Naive thymus-derived CD4-positive, alpha-beta T cell (primary cell): ENCODE data around the gene NHLRC2. TPM values are rescaled to one million over a fixed set of nuclear protein-coding genes. Genes with fewer than 3 reads are reported as not detected.

Experiments
- ATAC-seq: fragments of 150-1000 bp; cut with Tn5 transposase; 2 replicates; pipeline ENCODE4 v1.10.0; 2021; ENCODE audit warnings: mild to moderate bottlenecking, moderate library complexity
- CTCF ChIA-PET: fragments of 350-600 bp; sonication (Branson Sonifier 250); formaldehyde crosslinking; loops from one replicate; lab custom pipeline; 2021; ENCODE audit warnings: antibody characterized with exemption; lab: Charles Lee
- POLR2A ChIA-PET: fragments of 350-600 bp; sonication (Branson Sonifier 250); formaldehyde crosslinking; loops from one replicate; lab custom pipeline; 2021; ENCODE audit warnings: antibody characterized with exemption, inconsistent platforms; lab: Charles Lee
- DNase-seq, 9 donors: peaks; one replicate each; pipeline versions ENCODE4 v3.0.0 to v3.0.0-alpha.2; 2020 to 2022; ENCODE audit warnings: mixed read lengths in 1 of 9
- H3K27ac ChIP-seq: one replicate; pipeline ENCODE4 v1.7.0; 2013; ENCODE audit warnings: mild to moderate bottlenecking, low read depth, low read length, moderate library complexity
- H3K27me3 ChIP-seq, 2 donors: one replicate each; pipeline ENCODE4 v1.7.0; 2013; ENCODE audit warnings: low read length in 2 of 2, mild to moderate bottlenecking in 2 of 2, moderate library complexity in 2 of 2; ENCODE audit not compliant: control insufficient read depth in 2 of 2, insufficient read depth in 2 of 2
- H3K36me3 ChIP-seq, 3 experiments: 1 replicate in 2 of 3; 2 replicates in 1 of 3; pipeline ENCODE4 v1.7.0; 2013; ENCODE audit warnings: low read length in 3 of 3, mild to moderate bottlenecking in 3 of 3, moderate library complexity in 1 of 3; ENCODE audit not compliant: insufficient read depth in 3 of 3, control insufficient read depth in 2 of 3
- H3K4me1 ChIP-seq, 2 donors: one replicate each; pipeline ENCODE4 v1.7.0; 2013; ENCODE audit warnings: low read length in 2 of 2, mild to moderate bottlenecking in 2 of 2, moderate library complexity in 1 of 2; ENCODE audit not compliant: control insufficient read depth in 2 of 2, insufficient read depth in 2 of 2
- H3K4me3 ChIP-seq: 2 replicates; pipeline ENCODE4 v1.7.0; 2013; ENCODE audit warnings: mild to moderate bottlenecking, low read length
- H3K9me3 ChIP-seq, 3 experiments: 1 replicate in 2 of 3; 2 replicates in 1 of 3; pipeline ENCODE4 v1.7.0; 2013; ENCODE audit warnings: low read length in 3 of 3; ENCODE audit not compliant: control insufficient read depth in 2 of 3
- H3K27ac Mint-ChIP-seq, 9 donors: one replicate each; pipeline ENCODE4 v1.8.0; 2020 to 2022; ENCODE audit warnings: mixed read lengths in 9 of 9, mild to moderate bottlenecking in 8 of 9, moderate library complexity in 5 of 9, inconsistent platforms in 2 of 9
- H3K27me3 Mint-ChIP-seq, 5 donors: one replicate each; pipeline ENCODE4 v1.8.0; 2021 to 2022; ENCODE audit warnings: mixed read lengths in 5 of 5, mild to moderate bottlenecking in 1 of 5
- H3K36me3 Mint-ChIP-seq, 5 donors: one replicate each; pipeline ENCODE4 v1.8.0; 2020 to 2022; ENCODE audit warnings: mixed read lengths in 5 of 5, mild to moderate bottlenecking in 3 of 5, inconsistent platforms in 1 of 5
- H3K4me1 Mint-ChIP-seq, 7 donors: one replicate each; pipeline ENCODE4 v1.8.0; 2020 to 2022; ENCODE audit warnings: mixed read lengths in 7 of 7, mild to moderate bottlenecking in 3 of 7, inconsistent platforms in 1 of 7
- H3K4me3 Mint-ChIP-seq, 10 donors: one replicate each; pipeline ENCODE4 v1.8.0; 2020 to 2022; ENCODE audit warnings: mild to moderate bottlenecking in 10 of 10, mixed read lengths in 10 of 10, moderate library complexity in 6 of 10, inconsistent platforms in 2 of 10
- H3K9me3 Mint-ChIP-seq, 11 donors: one replicate each; pipeline ENCODE4 v1.8.0; 2020 to 2022; ENCODE audit warnings: mixed read lengths in 11 of 11, mild to moderate bottlenecking in 4 of 11, inconsistent platforms in 1 of 11, moderate library complexity in 1 of 11
- intact Hi-C, 2 donors: fragments of 100-400 bp; cut with micrococcal nuclease; formaldehyde crosslinking; loops; one replicate each; pipeline ENCODE4 v1.15.1; 2023
- polyA plus RNA-seq, 2 donors: library from polyadenylated mRNA; unstranded; fragments of 300-500 nt; fragmentation: Illumina TruSeq; gene quantifications; one replicate each; pipeline ENCODE4 v1.2.3, GENCODE V29; 2021
- total RNA-seq, 6 experiments: library from RNA in 5 of 6; stranded (reverse) in 5 of 6; gene quantifications; 1 replicate in 5 of 6; 2 replicates in 1 of 6; pipeline ENCODE4 v1.2.3 and lab custom pipeline; 2021 to 2026

The NHLRC2 gene
- total and polyA plus RNA-seq, 7 experiments from 2014 or later: 4.2 to 25.9 (median 13.2) TPM

DNA sequence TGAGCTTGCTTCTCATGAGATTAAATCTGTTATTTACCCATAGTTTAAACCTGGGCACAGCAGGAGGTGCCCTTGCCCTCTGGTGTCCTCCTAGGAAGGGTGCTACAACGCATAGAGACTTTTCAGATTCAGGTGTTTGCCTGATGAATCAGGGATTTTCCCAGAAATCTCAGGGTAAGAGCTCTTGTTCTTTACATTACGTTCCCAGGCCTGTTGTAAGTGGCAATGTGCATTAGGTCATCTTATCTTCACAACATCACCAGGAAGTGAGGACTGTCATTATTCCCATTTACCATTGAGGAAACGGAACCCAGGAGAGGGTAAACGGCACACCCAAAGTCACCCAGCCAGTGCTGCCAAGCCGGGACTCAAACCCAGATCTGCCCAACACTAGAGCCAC, 73.0 kb downstream of the NHLRC2 start:
- Histone ChIP-seq H3K9me3 (peaks cover 0 to 6% (median 0%) of the 10 kb centered on the region in 3 experiments), H3K27me3 (no peaks in the 10 kb centered on the region), H3K36me3 (no peaks in the 10 kb centered on the region), H3K27ac (no peak overlapping the region), H3K4me1 (no peaks in the 10 kb centered on the region), H3K4me3 (no peak overlapping the region)
- ATAC-seq (no peak), DNase-seq (no peak)
- Mint-ChIP-seq H3K4me3 (no peak overlapping the region), H3K27me3 (peaks cover 17 to 54% (median 31%) of the 10 kb centered on the region in 5 donors), H3K4me1 (peaks cover 0 to 2% (median 0%) of the 10 kb centered on the region in 7 donors), H3K36me3 (peaks cover 0 to 4% (median 2%) of the 10 kb centered on the region in 5 donors), H3K9me3 (peaks cover 0 to 24% (median 10%) of the 10 kb centered on the region in 11 donors), H3K27ac (no peak overlapping the region)
- ChIA-PET POLR2A (no interaction called here), CTCF (no interaction called here)
- intact Hi-C loops: no loop called here

DNA sequence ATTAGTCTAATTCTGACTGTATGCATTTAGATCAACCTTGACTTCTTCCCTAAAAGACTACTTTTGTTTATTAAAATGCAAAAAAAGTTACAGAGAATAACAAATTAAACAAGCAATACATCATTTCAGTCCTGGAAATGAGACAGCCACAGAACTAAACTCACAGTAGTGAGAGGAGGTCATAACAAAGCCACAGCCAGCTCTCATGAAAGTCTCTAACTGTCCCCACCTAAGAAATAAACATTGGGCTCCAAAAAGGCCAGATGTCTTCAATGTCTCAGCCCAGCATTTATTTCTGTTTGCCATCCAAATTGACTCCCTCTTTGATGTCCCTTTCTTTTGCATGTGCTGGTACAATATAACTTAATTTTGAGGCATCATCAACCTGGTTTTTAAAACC, 74.4 kb downstream of the NHLRC2 start:
- Mint-ChIP-seq H3K27me3 (peaks cover 8 to 53% (median 25%) of the 10 kb centered on the region in 5 donors), H3K9me3 (peaks cover 0 to 24% (median 12%) of the 10 kb centered on the region in 11 donors), H3K27ac (no peak overlapping the region), H3K4me1 (no peaks in the 10 kb centered on the region), H3K36me3 (peaks cover 0 to 4% (median 2%) of the 10 kb centered on the region in 5 donors), H3K4me3 (no peak overlapping the region)
- ChIA-PET CTCF (no interaction called here), POLR2A (no interaction called here)
- Histone ChIP-seq H3K4me1 (no peaks in the 10 kb centered on the region), H3K9me3 (peaks cover 0 to 6% (median 0%) of the 10 kb centered on the region in 3 experiments), H3K27ac (no peak overlapping the region), H3K4me3 (no peak overlapping the region), H3K36me3 (no peaks in the 10 kb centered on the region), H3K27me3 (no peaks in the 10 kb centered on the region)
- intact Hi-C loops: no loop called here
- DNase-seq (no peak), ATAC-seq (no peak)

DNA sequence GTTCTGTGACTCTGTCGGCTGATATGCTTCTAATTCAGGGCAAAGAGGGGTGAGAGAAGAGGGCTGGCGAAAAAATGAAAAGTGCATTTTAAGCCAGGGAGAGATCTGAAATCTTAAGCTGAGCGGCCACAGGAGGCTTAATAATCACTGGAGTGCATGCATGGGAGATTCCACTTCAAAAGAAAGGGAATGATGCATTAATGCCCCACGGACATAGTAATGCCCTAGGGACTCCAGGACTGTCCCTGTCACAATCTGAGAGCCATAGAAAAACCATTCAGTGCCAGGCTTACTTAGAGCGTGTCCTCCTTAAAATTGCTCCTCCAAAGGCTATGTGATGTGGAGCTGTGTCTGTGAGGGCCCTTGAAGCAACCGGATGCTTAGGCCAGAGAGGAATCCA, 75.1 kb downstream of the NHLRC2 start:
- no peak for DNase-seq
- CTCF ChIA-PET: no interaction called here
- peaks cover 8 to 50% (median 21%) of the 10 kb centered on the region in 5 donors for H3K27me3 Mint-ChIP-seq

DNA sequence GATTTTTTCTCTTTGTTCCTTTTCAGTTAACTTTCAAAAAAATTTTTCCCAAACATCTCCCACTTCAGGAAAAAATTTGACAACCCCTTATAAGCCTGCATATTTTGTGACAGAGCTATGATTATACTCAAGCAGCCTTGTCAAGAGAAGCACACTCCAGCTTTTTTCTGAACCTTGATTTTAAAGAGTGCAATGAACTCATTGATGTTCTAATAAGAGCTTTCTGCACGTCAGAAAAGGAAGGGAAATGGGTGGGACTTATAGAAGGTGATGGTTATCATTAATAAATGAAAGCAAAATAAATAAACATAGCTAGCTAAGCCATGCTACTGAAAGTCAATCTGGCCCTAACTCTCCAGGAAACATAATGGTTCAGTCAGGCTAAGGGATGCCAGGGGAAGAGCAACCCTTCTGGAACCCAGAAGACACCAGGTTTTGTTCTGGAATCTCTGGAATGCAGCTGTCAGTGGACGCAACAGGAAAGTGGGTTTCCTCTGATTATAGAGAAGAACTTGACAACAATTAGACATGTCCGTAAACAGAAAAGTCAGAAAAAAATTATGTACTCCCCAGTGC, 76.1 kb downstream of the NHLRC2 start:
- H3K4me1 ChIP-seq: no peaks in the 10 kb centered on the region
- no peak overlapping the region for H3K4me3 ChIP-seq
- Mint-ChIP-seq H3K4me3 (no peak overlapping the region), H3K27me3 (peaks cover 4 to 44% (median 15%) of the 10 kb centered on the region in 5 donors), H3K9me3 (peaks cover 0 to 9% (median 0%) of the 10 kb centered on the region in 11 donors), H3K27ac (no peak overlapping the region), H3K4me1 (no peaks in the 10 kb centered on the region), H3K36me3 (peaks cover 0 to 5% (median 0%) of the 10 kb centered on the region in 5 donors)
- H3K27ac ChIP-seq: no peak overlapping the region
- no peaks in the 10 kb centered on the region for H3K27me3 ChIP-seq
- no peaks in the 10 kb centered on the region for H3K9me3 ChIP-seq
- no peaks in the 10 kb centered on the region for H3K36me3 ChIP-seq
- ChIA-PET CTCF (no interaction called here), POLR2A (no interaction called here)
- intact Hi-C loops: no loop called here
- ATAC-seq (no peak), DNase-seq (no peak)

More for the DNA sequence above, 75.1 kb downstream of the NHLRC2 start:
- Histone ChIP-seq H3K4me1 (no peaks in the 10 kb centered on the region), H3K27ac (no peak overlapping the region), H3K36me3 (no peaks in the 10 kb centered on the region), H3K27me3 (no peaks in the 10 kb centered on the region), H3K9me3 (peaks cover 0 to 4% (median 0%) of the 10 kb centered on the region in 3 experiments), H3K4me3 (no peak overlapping the region)
- Mint-ChIP-seq H3K36me3 (peaks cover 0 to 4% (median 2%) of the 10 kb centered on the region in 5 donors), H3K4me3 (no peak overlapping the region), H3K9me3 (peaks cover 0 to 19% (median 9%) of the 10 kb centered on the region in 11 donors), H3K27ac (no peak overlapping the region), H3K4me1 (no peaks in the 10 kb centered on the region)
- intact Hi-C loops: no loop called here
- POLR2A ChIA-PET: no interaction called here
- no peak for ATAC-seq

DNA sequence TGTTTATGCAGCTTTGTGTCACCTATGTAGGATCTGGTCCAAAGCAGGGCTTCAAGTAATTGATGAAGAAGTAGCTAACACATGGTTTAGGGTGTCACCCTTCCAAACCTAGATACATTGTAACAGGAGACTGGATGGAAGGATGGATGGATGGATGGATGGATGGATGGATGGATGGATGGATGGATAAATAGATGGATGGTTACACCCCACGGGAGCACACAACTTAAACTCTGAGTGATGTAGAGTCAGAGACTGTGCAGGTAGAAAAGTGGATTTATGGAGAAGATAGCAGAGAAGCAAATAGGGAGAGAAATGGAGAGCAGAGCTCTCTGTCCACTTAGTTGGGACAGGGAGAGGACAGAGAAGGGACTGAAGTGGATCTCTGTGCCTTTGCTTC, 78.4 kb downstream of the NHLRC2 start:
- CTCF ChIA-PET: no interaction called here
- H3K4me1 Mint-ChIP-seq: no peaks in the 10 kb centered on the region
- DNase-seq (no peak), ATAC-seq (no peak)
- H3K4me3 Mint-ChIP-seq: no peak overlapping the region
- Histone ChIP-seq H3K27ac (no peak overlapping the region), H3K36me3 (no peaks in the 10 kb centered on the region), H3K9me3 (no peaks in the 10 kb centered on the region), H3K4me3 (no peak overlapping the region), H3K4me1 (no peaks in the 10 kb centered on the region), H3K27me3 (no peaks in the 10 kb centered on the region)
- intact Hi-C loops: no loop called here
- H3K27ac Mint-ChIP-seq: no peak overlapping the region
- peaks cover 0 to 45% (median under 1%) of the 10 kb centered on the region in 5 donors for H3K27me3 Mint-ChIP-seq
- POLR2A ChIA-PET: no interaction called here
- peaks cover 0 to 4% (median 0%) of the 10 kb centered on the region in 5 donors for H3K36me3 Mint-ChIP-seq
- peaks cover 0 to 2% (median 0%) of the 10 kb centered on the region in 11 donors for H3K9me3 Mint-ChIP-seq

DNA sequence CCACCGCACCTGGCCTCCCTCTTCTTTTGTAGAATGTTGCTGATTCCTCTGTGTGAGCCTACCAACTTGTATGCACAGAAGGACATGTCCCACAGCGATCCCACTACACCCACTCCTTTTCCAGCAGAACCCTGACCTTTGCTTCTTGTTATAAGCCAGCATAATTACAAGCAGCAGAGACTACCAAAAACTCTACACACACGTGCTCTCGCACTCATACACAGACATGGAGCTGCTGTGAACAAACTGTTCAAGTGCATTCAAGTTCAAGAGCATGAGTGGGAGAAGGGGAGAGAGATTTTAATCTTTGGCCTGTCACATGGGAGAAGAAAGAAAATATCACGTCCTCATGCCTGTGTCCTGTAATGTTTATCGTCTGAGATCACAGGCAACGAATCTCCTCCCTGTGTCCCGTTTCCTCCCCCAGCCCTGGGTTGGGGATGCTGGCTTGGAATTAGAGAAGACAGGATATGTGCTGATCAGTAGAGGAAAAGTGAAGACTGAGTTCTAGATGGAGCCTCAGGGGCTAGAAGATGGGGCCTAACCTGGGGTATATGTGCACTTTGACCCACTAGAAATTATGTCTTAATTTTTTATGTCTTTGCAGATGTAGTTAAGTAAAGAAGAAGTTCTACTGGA, 79.6 kb downstream of the NHLRC2 start:
- DNase-seq (no peak), ATAC-seq (no peak)
- ChIA-PET CTCF (no interaction called here), POLR2A (no interaction called here)
- Histone ChIP-seq H3K4me1 (no peaks in the 10 kb centered on the region), H3K27me3 (no peaks in the 10 kb centered on the region), H3K4me3 (no peak overlapping the region), H3K36me3 (no peaks in the 10 kb centered on the region), H3K27ac (no peak overlapping the region), H3K9me3 (no peaks in the 10 kb centered on the region)
- Mint-ChIP-seq H3K9me3 (peaks cover 0 to 2% (median 0%) of the 10 kb centered on the region in 11 donors), H3K27me3 (peaks cover under 1 to 49% (median 5%) of the 10 kb centered on the region in 5 donors), H3K4me1 (peaks cover 0 to 4% (median 0%) of the 10 kb centered on the region in 7 donors), H3K27ac (no peak overlapping the region), H3K4me3 (no peak overlapping the region), H3K36me3 (peaks cover 0 to 4% (median 0%) of the 10 kb centered on the region in 5 donors)
- intact Hi-C loops: no loop called here
